CD1c-positive myeloid dendritic cell (primary cell): ENCODE measurements around the gene ASIP.
"Not testable (repeated sequence)": the region's sequence is repeated elsewhere in the genome, so short reads cannot be mapped to it uniquely, and the experiment has no call there.

Experiments used
- DNase-seq: peaks from one replicate; pipeline ENCODE4 v3.0.0-alpha.2; 2016; ENCODE audit errors: extremely low spot score

ASIP gene

GRCh38 chr20:34240693-34241615 lies at the start of gene ASIP:
ASIP (plus strand) TSS chr20:34241423; CDS start chr20:34260375, 18,952 bp downstream.
- DNase-seq: peak; percentile 32

GRCh38 chr20:34193051-34193450 lies 48.2 kb upstream of the ASIP start:
- DNase-seq: no peak

- peak; percentile 72 for DNase-seq
These were observed 42.0 kb upstream of the ASIP start for GRCh38 chr20:34199183-34199582.

GRCh38 chr20:34200023-34200422 lies 41.2 kb upstream of the ASIP start:
- DNase-seq: peak; percentile 57

- no peak for DNase-seq
These were observed 39.7 kb upstream of the ASIP start for GRCh38 chr20:34201531-34201930.

DNA sequence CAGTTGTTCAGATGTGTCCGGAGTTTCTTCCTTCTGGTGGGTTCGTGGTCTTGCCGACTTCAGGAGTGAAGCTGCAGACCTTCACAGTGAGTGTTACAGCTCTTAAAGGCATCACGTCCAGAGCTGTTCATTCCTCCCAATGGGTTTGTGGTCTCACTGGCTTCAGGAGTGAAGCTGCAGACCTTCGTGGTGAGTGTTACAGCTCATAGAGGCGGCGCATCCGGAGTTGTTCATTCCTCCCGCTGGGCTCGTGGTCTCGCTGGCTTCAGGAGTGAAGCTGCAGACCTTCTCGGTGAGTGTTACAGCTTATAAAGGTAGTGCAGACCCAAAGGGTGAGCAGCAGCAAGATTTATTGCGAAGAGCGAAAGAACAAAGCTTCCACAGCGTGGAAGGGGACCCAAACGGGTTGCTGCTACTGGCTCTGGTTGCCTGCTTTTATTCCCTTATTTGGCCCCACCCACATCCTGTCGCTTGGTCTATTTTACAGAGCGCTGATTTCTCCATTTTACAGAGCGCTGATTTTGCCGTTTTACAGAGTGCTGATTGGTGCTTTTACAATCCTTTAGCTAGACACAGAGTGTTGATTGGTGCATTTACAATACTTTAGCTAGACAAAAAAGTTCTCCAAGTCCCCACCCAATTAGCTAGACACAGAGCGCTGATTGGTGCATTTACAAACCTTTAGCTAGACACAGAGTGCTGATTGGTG lies 35.9 kb upstream of the ASIP start:
- peak; percentile 13 for DNase-seq

- DNase-seq: no peak
These were observed 32.1 kb upstream of the ASIP start for GRCh38 chr20:34209111-34209510.

DNA sequence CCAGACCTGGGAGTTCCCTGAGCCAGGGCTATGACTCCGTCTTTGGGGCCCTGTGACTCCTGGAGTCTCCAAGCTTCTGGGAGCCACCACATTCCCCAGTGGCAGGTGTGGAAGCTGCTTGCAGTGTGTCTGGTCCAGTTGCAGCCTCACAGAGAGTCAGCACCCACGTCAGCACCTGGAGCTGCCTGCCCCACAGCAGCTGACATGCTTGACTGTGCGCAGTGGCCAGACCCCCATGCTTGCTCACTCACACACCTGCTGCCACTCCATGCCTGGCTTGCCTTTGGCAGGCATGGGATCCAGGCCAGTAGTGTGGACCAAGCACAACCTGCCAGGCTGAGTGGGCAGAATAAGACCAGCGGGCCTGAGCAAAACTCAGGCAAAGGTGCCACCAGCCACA lies 31.0 kb upstream of the ASIP start:
- no peak for DNase-seq

- DNase-seq: no peak
These were observed 29.6 kb upstream of the ASIP start for GRCh38 chr20:34211591-34211990.

GRCh38 chr20:34213213-34213612 lies 28.0 kb upstream of the ASIP start:
- no peak for DNase-seq

GRCh38 chr20:34215711-34216381 lies 25.4 kb upstream of the ASIP start:
- DNase-seq: peak; percentile 83

- no peak for DNase-seq
These were observed 24.9 kb upstream of the ASIP start for GRCh38 chr20:34216382-34216742.

DNA sequence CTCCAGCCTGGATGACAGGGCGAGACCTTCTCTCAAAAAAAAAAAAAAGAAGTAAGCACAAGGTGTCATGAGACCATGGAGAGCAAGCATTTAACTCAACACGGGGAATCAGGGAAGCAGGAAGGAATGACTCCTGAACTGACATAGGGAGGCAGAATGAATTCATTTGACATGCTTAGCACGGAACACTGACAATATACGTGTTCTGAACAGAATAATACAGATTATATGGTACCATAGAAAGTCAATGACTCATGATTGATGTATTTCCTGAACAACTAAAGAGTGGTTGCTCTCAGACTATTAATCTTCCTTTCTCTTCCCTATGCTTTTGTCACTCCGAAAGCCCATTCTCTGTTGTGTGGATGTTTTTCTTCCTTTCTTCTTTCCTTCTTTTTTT lies 20.7 kb upstream of the ASIP start:
- peak; percentile 47 for DNase-seq

DNA sequence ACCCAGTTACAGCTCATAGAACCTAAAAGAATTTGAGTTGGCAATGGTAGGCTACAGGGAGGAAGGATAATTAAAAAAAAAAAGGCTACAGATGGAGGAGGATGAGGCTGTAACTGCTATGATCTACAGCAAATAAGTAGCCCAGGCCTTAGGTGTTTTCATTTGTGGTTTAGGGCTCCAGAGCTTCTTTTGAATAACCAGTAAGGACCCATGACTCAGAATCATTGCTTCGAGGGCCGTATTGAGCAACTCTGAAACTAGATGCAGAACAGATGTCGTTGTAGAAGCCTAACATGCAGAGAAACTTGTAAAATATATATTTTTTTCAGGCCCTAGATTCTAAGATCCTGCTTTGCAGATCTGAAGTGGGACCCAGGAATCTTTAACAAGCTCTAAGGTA lies 19.0 kb upstream of the ASIP start:
- DNase-seq: peak; percentile 73

DNA sequence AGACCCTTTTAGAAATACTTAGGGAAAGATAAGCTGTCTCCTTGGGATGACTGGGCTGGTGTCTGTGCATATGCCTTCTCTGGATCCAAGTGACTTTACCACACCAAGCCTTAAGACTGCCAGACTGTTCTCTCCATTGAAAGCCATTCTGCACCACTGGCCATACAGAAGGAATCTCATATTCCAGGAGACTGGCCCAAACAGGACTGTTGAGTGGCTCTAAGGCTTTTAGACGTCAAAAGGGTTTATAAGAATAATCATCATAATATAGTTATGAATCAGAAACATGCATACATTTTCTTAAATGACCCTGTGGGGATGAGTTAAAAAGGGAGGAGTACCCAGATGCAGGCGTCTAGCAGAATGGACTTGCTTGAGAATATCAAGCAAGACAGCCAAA lies 17.0 kb upstream of the ASIP start:
- DNase-seq: not testable (repeated sequence)

GRCh38 chr20:34231634-34232033 lies 9.6 kb upstream of the ASIP start:
- no peak for DNase-seq

- no peak for DNase-seq
These were observed 8.6 kb upstream of the ASIP start for GRCh38 chr20:34232494-34233087.

DNA sequence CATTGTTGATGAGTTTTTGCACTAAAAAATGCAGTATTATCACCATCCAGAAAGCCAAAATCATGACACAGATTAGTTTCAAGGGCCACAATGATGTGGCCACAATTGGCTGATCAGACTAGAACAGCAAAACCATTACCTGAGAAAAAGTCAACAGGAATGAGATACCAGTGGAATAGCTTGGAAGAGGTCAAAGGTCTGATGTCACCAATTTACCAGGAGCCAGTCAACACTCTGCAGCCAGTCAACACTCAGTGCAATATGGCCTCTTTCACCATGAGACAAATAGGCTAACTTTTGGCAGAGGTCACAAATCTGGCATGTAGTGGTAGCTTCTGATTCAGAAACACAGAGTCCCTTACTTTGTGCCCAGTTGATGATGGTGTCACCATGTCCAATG lies 7.5 kb upstream of the ASIP start:
- DNase-seq: no peak

DNA sequence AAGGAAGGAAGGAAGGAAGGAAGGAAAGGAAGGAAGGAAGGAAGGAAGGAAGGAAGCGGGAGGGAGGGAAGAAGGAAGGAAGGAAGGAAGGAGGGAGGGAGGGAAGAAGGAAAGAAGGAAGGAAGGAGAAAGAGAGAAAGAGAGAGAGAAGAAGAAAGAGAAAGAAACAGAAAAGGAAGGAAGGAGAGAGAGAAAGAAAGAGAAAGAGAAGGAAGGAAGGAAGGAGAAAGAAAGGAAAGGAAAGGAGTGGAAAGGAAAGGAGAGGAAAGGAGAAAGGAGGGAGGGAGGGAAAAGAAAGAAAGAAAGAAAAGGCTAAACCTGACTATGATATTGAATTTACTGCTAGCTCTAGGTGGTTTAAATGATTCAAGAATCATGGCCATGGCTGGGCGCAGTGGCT lies 5.3 kb upstream of the ASIP start:
- DNase-seq: no peak

GRCh38 chr20:34237942-34238341 lies 3.3 kb upstream of the ASIP start:
- no peak for DNase-seq

DNA sequence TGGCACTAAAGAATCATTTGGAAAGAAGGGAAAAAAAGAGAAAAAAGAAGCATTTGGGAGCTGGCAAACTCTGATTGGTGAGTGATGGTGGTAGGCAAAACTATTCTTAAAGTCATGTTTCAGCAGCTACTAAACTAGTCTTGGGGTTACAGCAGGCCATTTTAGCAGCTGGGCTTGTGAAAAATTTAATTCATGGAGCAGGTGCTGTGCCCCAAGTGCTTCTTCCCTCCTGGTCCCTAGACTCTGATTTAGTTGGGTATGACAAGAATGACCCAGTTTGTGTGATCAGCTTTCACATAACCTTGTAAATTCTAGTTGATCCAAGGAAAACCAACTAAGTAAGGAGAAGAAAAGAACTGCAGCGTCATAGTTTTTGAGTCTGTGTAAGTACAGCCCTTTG lies 1.1 kb upstream of the ASIP start:
- DNase-seq: no peak

DNA sequence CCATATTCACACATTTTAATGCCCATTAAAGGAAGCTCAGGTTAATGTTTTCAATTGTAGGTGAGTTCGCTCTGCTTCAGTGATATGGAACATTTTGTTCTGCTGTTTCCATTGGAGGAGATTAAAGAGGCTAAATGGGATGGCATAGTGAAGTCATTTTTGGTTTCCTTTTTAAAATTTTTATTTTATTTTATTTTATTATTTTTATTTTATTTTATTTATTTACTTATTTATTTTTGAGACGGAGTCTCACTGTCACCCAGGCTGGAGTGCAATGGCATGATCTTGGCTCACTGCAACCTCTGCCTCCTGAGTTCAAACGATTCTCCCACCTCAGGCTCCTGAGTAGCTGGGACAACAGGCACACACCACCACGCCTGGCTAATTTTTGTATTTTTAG lies 792 bp downstream of the ASIP start:
- DNase-seq: not testable (repeated sequence)
